Stimulated activated CD8-positive, alpha-beta memory T cell treated with anti-CD3 and anti-CD28 coated beads, Interleukin-12 subunit alpha, Interleukin-12 subunit beta, amount 100 ng/mL, for 24 hours (primary cell): Measurements from ENCODE around the gene FAM222B.
"Not testable (repeated sequence)": the region's sequence is repeated elsewhere in the genome, so short reads cannot be mapped to it uniquely, and the experiment has no call there.

Experiments used
- DNase-seq: peaks from one replicate; pipeline ENCODE4 v3.0.0-alpha.2; 2020; ENCODE audit errors: extremely low read depth

FAM222B gene

GRCh38 chr17:28842282-28843012 is at the start of gene FAM222B:
Gene FAM222B (minus strand): TSS chr17:28842790. CDS start chr17:28766667, 76,123 bp downstream.
- peak; percentile 72 for DNase-seq

GRCh38 chr17:28892024-28892423 is 49.4 kb upstream of the FAM222B start:
- DNase-seq = no peak

- DNase-seq = no peak
Observed at GRCh38 chr17:28891201-28891600, 48.6 kb upstream of the FAM222B start.

GRCh38 chr17:28889996-28890395 is 47.4 kb upstream of the FAM222B start:
- no peak for DNase-seq

GRCh38 chr17:28888832-28889231 is 46.2 kb upstream of the FAM222B start:
- DNase-seq = no peak

- no peak for DNase-seq
Observed at GRCh38 chr17:28887871-28888471, 45.4 kb upstream of the FAM222B start.

GRCh38 chr17:28885951-28886350 is 43.4 kb upstream of the FAM222B start:
- DNase-seq = no peak

GRCh38 chr17:28885363-28885762 is 42.8 kb upstream of the FAM222B start:
- no peak for DNase-seq

GRCh38 chr17:28883967-28884702 is 41.5 kb upstream of the FAM222B start:
- no peak for DNase-seq

- no peak for DNase-seq
Observed at GRCh38 chr17:28882154-28882895, 39.7 kb upstream of the FAM222B start.

GRCh38 chr17:28881533-28882056 is 39.0 kb upstream of the FAM222B start:
- DNase-seq = no peak

GRCh38 chr17:28880572-28880945 is 38.0 kb upstream of the FAM222B start:
- no peak for DNase-seq

GRCh38 chr17:28879886-28880571 is 37.4 kb upstream of the FAM222B start:
- no peak for DNase-seq

GRCh38 chr17:28878981-28879380 is 36.4 kb upstream of the FAM222B start:
- no peak for DNase-seq

GRCh38 chr17:28878158-28878910 is 35.7 kb upstream of the FAM222B start:
- no peak for DNase-seq

GRCh38 chr17:28877150-28877711 is 34.6 kb upstream of the FAM222B start:
- not testable (repeated sequence) for DNase-seq

GRCh38 chr17:28875848-28876550 is 33.4 kb upstream of the FAM222B start:
- DNase-seq = no peak

- no peak for DNase-seq
Observed at GRCh38 chr17:28874750-28875149, 32.2 kb upstream of the FAM222B start.

- no peak for DNase-seq
Observed at GRCh38 chr17:28873839-28874238, 31.2 kb upstream of the FAM222B start.
